ENCODE results near the gene ACACB. TPM values are rescaled to one million over a fixed set of nuclear protein-coding genes. Genes with fewer than 3 reads are reported as not detected.

Gene ACACB
- total RNA-seq, 2 experiments from 2014 or later: 21.4 to 23.2 TPM

DNA sequence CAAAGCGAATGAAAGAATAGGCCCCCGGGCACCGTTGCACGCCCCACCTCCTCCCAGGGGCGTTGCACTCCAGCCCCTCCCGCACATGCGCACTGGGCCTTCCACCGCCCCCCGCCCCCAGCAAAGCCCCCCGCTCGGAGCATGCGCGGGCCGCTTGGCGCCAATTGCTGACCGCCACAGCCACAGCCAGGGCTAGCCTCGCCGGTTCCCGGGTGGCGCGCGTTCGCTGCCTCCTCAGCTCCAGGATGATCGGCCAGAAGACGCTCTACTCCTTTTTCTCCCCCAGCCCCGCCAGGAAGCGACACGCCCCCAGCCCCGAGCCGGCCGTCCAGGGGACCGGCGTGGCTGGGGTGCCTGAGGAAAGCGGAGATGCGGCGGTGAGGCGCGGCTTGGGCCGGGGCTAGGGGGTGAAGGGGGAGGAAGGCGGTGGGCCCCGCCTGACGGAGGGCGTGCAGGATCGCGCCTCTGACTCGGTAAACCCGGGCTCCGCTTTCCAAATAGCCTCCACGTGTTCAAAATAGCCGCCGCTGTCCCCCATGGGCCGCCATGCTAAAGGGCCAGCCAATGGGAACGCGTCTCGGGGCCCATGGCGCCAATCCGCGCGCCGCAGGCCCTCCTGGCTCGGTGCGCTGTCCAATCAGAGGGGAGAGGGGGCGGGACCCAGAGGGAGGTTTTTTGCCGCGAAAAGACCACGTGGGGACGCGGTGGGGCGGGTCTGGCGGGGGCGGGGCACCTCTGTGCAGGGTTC lies 18.8 kb upstream of the ACACB start, which contains the start of gene UNG:
Gene UNG (plus strand): TSS at position 163 of the 748 bp plus-strand sequence. CDS start 83 bp downstream, at position 246.
- no peaks in the 10 kb centered on the region for H3K9me3 Mint-ChIP-seq
- peaks cover 1% of the 10 kb centered on the region for H3K27me3 Mint-ChIP-seq
- H3K4me1 Mint-ChIP-seq: peaks cover 23% of the 10 kb centered on the region
- H3K4me3 Mint-ChIP-seq: peak within 1 kb of the TSS; percentile 92
- POLR2A ChIA-PET: interaction anchor here (0.8 to 1.2 kb wide), 2 partner anchors 45 to 240 kb away, joined by 3 to 4 read pairs; partner anchors contain the start of genes SSH1 and USP30
- H3K36me3 Mint-ChIP-seq: peaks cover 24% of the 10 kb centered on the region
- peak; percentile 95 for DNase-seq
- ATAC-seq (ENCODE audit: low read depth): peak; percentile 94
- H3K27ac Mint-ChIP-seq: peak within 1 kb of the TSS; percentile 69

DNA sequence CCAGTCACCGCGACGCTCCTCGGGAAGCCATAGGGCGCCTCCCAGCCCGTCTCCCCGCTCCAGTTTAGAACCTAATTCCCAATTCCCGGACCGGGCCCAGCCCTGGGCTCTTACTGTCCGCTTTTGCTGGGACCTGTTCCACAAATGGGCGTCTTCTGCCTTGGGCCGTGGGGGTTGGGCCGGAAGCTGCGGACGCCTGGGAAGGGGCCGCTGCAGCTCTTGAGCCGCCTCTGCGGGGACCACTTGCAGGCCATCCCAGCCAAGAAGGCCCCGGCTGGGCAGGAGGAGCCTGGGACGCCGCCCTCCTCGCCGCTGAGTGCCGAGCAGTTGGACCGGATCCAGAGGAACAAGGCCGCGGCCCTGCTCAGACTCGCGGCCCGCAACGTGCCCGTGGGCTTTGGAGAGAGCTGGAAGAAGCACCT lies 18.2 kb upstream of the ACACB start:
- Mint-ChIP-seq H3K4me3 (peak overlapping the region; percentile 92), H3K27me3 (peaks cover 1% of the 10 kb centered on the region), H3K9me3 (no peaks in the 10 kb centered on the region), H3K36me3 (peaks cover 25% of the 10 kb centered on the region), H3K27ac (peak overlapping the region; percentile 68), H3K4me1 (peaks cover 19% of the 10 kb centered on the region)
- peak; percentile 23 for ATAC-seq (ENCODE audit: low read depth)
- POLR2A ChIA-PET: interaction anchor here (0.7 to 1.2 kb wide), 4 partner anchors 45 to 241 kb away, joined by 3 to 6 read pairs (median 4); partner anchors contain the start of genes SSH1 and USP30
- no peak for DNase-seq

DNA sequence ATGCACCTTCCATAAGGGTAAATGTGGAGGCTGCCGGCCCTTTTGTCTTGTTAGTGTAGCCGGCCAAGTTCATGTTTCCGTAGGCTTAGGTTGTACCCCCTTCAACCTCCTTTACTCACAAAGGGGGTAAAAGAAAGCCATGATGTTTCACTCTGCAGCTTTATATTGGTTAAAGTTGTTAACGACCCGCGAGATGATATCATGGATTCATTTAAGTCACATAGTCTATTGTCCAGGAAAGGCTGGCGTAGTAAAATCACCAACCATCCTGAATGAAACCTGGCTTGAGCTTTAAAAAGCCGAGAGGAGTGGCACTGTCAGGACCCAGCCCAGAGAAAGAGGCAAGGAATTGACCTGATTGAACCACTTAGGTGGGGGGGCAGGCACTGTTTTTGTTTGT lies 17.7 kb upstream of the ACACB start:
- H3K4me3 Mint-ChIP-seq: peak overlapping the region; percentile 92
- H3K36me3 Mint-ChIP-seq: peaks cover 27% of the 10 kb centered on the region
- DNase-seq (no peak), ATAC-seq (ENCODE audit: low read depth) (no peak)
- POLR2A ChIA-PET: interaction anchor here (0.7 to 1.2 kb wide), 4 partner anchors 45 to 242 kb away, joined by 3 to 6 read pairs (median 4); partner anchors contain the start of genes SSH1 and USP30
- H3K4me1 Mint-ChIP-seq: peaks cover 17% of the 10 kb centered on the region
- peak overlapping the region; percentile 11 for H3K27ac Mint-ChIP-seq
- no peaks in the 10 kb centered on the region for H3K9me3 Mint-ChIP-seq
- H3K27me3 Mint-ChIP-seq: peaks cover 1% of the 10 kb centered on the region

DNA sequence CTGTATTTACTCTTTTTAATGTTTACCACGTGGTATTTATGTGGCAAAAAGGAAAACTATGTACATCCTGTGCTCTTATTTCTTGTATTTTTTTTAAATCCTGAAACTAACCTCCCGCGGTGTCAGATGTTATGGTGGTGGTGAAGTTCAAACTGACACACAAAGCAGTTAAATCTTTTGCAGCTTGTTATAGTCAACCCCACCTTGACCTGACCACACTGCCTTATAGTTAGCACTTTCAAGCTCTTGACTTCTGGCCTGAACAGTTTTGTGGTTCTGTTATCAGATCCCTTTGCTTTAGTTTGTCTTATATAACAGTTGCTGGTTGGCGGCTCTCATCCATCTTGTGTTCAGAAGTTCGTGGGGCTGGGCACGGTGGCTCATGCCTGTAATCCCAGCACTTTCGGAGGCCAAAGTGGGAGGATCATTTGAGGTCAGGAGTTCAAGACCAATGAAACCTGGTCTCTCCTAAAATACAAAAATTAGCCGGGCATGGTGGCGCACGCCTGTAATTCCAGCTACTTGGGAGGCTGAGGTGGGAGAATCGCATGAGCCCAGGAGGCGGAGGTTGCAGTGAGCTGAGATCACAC lies 16.9 kb upstream of the ACACB start:
- peaks cover 1% of the 10 kb centered on the region for H3K27me3 Mint-ChIP-seq
- no peaks in the 10 kb centered on the region for H3K9me3 Mint-ChIP-seq
- peak overlapping the region; percentile 92 for H3K4me3 Mint-ChIP-seq
- H3K36me3 Mint-ChIP-seq: peaks cover 29% of the 10 kb centered on the region
- peak overlapping the region; percentile 18 for H3K27ac Mint-ChIP-seq
- POLR2A ChIA-PET: interaction anchor here (1.0 to 1.2 kb wide), 2 partner anchors 46 to 242 kb away, joined by 4 to 6 read pairs; partner anchors contain the start of gene SSH1
- no peak for DNase-seq
- no peak for ATAC-seq (ENCODE audit: low read depth)
- peaks cover 17% of the 10 kb centered on the region for H3K4me1 Mint-ChIP-seq

DNA sequence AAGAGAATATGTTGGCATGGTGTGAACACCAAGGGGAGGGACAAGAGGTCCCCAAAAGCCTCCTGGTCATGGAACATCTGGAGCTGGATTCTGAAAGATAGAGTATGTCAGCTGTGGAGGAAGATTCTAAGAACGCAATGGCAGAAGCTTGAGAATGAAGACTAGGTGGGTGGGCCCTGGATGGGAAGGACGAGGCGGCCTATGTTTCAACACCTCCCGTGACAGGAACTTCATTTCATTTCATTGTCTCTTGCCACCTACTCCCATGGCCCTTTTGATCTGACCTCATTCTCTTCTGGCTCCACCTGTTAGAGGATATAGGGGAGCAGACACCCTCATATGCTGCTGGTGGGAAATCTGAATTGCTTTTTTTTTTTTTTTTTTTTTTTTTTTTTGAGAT lies 15.6 kb upstream of the ACACB start:
- Mint-ChIP-seq H3K4me3 (no peak overlapping the region), H3K27ac (no peak overlapping the region), H3K36me3 (peaks cover 35% of the 10 kb centered on the region), H3K27me3 (peaks cover 1% of the 10 kb centered on the region), H3K4me1 (peaks cover 17% of the 10 kb centered on the region), H3K9me3 (no peaks in the 10 kb centered on the region)
- no peak for ATAC-seq (ENCODE audit: low read depth)
- POLR2A ChIA-PET: interaction anchor here (0.6 kb wide), 1 partner anchor 811 kb away, joined by 3 read pairs; no protein-coding TSS in a partner anchor
- DNase-seq: no peak

DNA sequence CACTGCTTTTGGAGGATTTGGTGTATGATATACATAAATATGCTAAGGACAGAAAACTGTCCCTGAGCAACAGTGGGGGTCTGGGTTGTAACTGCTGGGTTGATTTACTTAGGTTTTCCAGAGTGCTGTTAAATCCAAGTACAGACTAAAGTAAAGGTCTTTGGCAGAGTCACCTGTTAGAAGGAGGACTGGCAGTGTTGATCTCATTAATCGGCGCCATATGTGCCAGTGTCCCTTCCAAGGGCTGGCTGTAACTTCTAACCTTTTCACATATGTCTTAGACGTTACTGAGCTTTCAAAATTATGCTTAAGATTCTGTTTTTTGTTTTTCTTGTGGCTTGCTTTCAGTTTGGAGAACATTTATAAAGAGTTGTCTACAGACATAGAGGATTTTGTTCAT lies 13.9 kb upstream of the ACACB start:
- ATAC-seq (ENCODE audit: low read depth) (no peak), DNase-seq (no peak)
- no peak overlapping the region for H3K27ac Mint-ChIP-seq
- H3K27me3 Mint-ChIP-seq: no peaks in the 10 kb centered on the region
- no peaks in the 10 kb centered on the region for H3K9me3 Mint-ChIP-seq
- POLR2A ChIA-PET: no interaction called here
- peaks cover 37% of the 10 kb centered on the region for H3K36me3 Mint-ChIP-seq
- H3K4me1 Mint-ChIP-seq: peaks cover 15% of the 10 kb centered on the region
- no peak overlapping the region for H3K4me3 Mint-ChIP-seq

DNA sequence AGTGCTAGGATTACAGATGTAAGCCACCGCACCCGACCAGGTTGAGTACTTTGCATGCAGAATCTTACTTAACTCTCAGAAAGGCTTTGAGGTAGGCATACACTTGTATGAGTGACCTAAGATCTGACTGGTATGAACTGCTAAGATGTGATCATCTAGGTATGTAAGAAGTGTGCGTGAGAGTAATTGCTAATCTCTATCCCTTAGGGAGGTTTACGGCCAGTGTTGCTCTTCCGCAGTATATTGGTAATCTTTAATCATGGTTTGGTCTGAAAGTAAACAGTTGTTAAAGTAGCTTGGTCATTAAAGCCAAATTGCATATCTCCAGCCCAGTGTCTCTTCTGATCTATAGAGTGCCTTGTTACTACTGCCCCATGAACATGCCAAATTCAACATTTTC lies 11.2 kb upstream of the ACACB start:
- H3K4me3 Mint-ChIP-seq: no peak overlapping the region
- ATAC-seq (ENCODE audit: low read depth) (no peak), DNase-seq (no peak)
- H3K27me3 Mint-ChIP-seq: no peaks in the 10 kb centered on the region
- H3K27ac Mint-ChIP-seq: no peak overlapping the region
- H3K36me3 Mint-ChIP-seq: peaks cover 30% of the 10 kb centered on the region
- no peaks in the 10 kb centered on the region for H3K9me3 Mint-ChIP-seq
- peaks cover 6% of the 10 kb centered on the region for H3K4me1 Mint-ChIP-seq
- POLR2A ChIA-PET: no interaction called here

DNA sequence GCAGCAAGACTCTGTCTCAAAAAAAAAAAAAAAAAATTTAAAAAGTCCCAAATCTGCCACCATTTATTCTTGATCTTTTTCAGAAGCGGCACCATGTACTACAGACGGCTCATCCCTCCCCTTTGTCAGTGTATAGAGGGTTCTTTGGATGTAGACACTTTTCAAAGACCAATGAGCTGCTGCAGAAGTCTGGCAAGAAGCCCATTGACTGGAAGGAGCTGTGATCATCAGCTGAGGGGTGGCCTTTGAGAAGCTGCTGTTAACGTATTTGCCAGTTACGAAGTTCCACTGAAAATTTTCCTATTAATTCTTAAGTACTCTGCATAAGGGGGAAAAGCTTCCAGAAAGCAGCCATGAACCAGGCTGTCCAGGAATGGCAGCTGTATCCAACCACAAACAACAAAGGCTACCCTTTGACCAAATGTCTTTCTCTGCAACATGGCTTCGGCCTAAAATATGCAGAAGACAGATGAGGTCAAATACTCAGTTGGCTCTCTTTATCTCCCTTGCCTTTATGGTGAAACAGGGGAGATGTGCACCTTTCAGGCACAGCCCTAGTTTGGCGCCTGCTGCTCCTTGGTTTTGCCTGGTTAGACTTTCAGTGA lies 6.5 kb upstream of the ACACB start:
- ATAC-seq (ENCODE audit: low read depth): no peak

DNA sequence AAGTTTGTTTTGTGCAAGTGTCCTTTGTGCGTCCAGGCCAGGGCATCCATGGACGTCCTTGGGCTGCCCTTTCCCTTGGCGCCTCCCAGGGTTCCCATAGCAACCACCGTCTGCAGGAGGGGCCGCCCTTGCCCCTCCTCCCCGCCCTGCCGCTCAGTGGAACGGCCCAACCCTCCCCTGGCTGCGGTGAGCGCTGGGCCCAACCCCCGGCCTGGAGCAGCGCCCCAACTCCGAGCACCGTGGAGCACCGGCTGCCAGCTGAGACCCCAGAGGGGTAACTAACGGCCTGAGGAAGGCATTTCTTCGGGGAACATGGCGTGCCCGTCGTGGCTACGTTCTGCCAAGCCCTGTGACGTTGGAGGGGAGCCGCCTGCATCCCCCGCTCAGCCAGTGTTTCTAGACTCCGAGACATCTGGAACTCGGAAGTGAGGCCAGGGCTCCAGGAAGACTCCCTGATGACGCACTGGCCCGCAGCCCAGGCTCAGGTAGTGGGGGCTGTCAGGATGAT lies 5.3 kb upstream of the ACACB start:
- Mint-ChIP-seq H3K36me3 (peaks cover 6% of the 10 kb centered on the region), H3K27ac (peak overlapping the region; percentile 78), H3K27me3 (no peaks in the 10 kb centered on the region), H3K9me3 (no peaks in the 10 kb centered on the region), H3K4me3 (peak overlapping the region; percentile 81), H3K4me1 (peaks cover 17% of the 10 kb centered on the region)
- POLR2A ChIA-PET: no interaction called here
- peak; percentile 90 for ATAC-seq (ENCODE audit: low read depth)
- DNase-seq: peak; percentile 66

More for the DNA sequence above, 6.5 kb upstream of the ACACB start:
- H3K36me3 Mint-ChIP-seq: peaks cover 10% of the 10 kb centered on the region
- H3K27ac Mint-ChIP-seq: no peak overlapping the region
- no peaks in the 10 kb centered on the region for H3K27me3 Mint-ChIP-seq
- POLR2A ChIA-PET: interaction anchor here (0.7 kb wide), 1 partner anchor 980 kb away, joined by 3 read pairs; no protein-coding TSS in a partner anchor
- DNase-seq: no peak
- H3K9me3 Mint-ChIP-seq: no peaks in the 10 kb centered on the region
- no peak overlapping the region for H3K4me3 Mint-ChIP-seq
- H3K4me1 Mint-ChIP-seq: peaks cover 11% of the 10 kb centered on the region

DNA sequence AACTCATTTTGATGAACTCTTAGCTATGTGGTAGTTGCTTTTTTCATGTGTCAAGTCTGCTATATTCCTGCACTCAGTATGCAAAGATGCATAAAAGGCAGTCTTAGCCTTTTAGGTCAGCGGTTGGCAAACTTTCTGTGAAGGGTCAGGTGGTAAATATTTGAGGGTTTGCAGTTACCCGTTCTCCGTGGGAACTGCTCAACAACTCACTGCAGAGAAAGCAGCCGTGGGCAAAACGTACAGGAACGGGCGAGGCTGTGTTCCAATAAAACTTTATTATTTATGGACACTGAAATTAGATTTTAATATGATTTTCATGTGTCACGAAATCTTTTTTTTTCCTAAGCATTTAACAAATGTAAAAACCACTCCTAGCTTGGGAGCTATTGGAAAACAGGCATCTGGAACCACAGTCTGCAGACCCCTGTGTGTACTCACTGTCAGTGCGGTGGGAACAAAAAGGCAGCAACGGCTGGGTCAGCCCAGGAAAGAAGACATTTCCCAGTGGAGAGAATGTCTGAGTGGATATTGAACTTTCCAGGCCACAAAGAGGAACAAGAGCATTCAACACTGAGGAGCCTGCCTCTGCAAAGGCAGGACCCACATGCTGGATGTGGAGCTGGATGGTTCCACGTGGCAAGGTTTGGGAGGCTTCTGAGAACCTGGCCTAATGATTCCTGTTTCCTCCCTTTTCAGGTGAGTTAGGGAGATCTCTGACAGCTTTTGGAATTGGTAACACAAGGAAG lies 3.5 kb upstream of the ACACB start:
- Mint-ChIP-seq H3K4me1 (peaks cover 17% of the 10 kb centered on the region), H3K27me3 (no peaks in the 10 kb centered on the region), H3K36me3 (peaks cover under 1% of the 10 kb centered on the region), H3K4me3 (no peak overlapping the region), H3K9me3 (no peaks in the 10 kb centered on the region), H3K27ac (no peak overlapping the region)
- POLR2A ChIA-PET: no interaction called here
- no peak for DNase-seq
- ATAC-seq (ENCODE audit: low read depth): no peak

DNA sequence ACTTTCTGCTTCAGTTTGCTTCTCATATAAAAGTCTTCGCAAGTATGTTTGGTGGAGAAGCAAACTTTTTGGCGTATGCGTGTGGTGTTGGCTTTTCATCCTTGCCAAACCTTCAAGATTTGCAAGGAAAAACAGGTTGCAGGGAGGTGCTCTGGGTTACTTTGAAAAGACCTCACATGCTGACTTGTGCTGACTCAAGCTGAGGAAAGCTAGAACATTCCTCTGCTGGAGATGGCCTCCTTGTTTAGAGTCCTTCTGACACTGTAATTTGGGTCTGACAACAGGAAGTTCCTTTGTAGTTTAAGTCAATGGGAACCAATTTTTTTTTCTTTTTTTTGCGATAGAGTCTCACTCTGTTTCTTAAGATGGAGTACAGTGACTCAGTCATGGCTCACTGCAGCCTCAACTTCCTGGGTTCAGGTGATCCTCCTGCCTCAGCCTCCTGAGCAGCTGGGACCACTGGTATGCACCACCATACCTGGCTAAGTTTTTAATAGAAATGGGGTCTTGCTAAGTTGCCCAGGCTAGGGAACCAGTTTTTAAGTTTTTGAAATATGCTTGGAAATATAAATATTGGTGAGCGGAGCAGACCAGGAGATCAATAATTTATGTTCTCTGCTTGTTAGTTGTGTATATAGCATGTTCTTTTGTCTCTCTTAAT lies 2.6 kb upstream of the ACACB start:
- Mint-ChIP-seq H3K4me1 (peaks cover 17% of the 10 kb centered on the region), H3K27me3 (no peaks in the 10 kb centered on the region), H3K36me3 (no peaks in the 10 kb centered on the region), H3K4me3 (no peak overlapping the region), H3K27ac (no peak overlapping the region), H3K9me3 (no peaks in the 10 kb centered on the region)
- no peak for DNase-seq
- no peak for ATAC-seq (ENCODE audit: low read depth)
- POLR2A ChIA-PET: no interaction called here

DNA sequence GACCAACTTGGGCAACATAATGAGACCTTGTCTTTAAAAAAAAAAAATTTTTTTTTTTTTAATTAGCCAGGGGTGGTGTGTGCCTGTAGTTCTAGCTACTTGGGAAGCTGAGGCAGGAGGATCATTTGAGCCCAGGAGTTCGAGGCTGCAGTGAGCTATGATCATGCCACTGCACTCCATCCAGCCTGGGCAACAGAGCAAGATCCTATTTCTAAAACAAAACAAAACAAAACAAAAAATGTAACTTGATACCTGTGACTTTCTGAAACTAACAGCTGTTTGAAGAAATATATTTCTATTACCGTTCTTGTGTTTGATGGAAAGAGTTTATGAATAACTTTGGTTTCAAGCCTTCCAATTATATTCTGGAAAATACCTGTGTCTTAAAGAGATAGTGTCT lies 1.7 kb upstream of the ACACB start:
- Mint-ChIP-seq H3K27me3 (no peaks in the 10 kb centered on the region), H3K27ac (no peak overlapping the region), H3K4me3 (no peak overlapping the region), H3K36me3 (no peaks in the 10 kb centered on the region), H3K9me3 (no peaks in the 10 kb centered on the region), H3K4me1 (peaks cover 17% of the 10 kb centered on the region)
- no peak for ATAC-seq (ENCODE audit: low read depth)
- DNase-seq: no peak
- POLR2A ChIA-PET: no interaction called here

Data from activated naive CD8-positive, alpha-beta T cell treated with anti-CD3 and anti-CD28 coated beads, Interleukin-2, amount 10 ng/mL, durations not matched to agents 7 days and 5 days (primary cell).